Activated CD4-positive, alpha-beta T cell treated with anti-CD3 and anti-CD28 coated beads, Interleukin-2, amount 50 U/mL, for 1 hour (primary cell): ENCODE data around the gene HNF1B.

Experiments
- DNase-seq: peaks from one replicate; pipeline ENCODE4 v3.0.0-alpha.2; 2020

The HNF1B gene

GRCh38 chr17:37732316-37732715 is 12.5 kb downstream of the HNF1B start:
- DNase-seq: no peak

GRCh38 chr17:37731056-37731455 is 13.8 kb downstream of the HNF1B start:
- DNase-seq: no peak

DNA sequence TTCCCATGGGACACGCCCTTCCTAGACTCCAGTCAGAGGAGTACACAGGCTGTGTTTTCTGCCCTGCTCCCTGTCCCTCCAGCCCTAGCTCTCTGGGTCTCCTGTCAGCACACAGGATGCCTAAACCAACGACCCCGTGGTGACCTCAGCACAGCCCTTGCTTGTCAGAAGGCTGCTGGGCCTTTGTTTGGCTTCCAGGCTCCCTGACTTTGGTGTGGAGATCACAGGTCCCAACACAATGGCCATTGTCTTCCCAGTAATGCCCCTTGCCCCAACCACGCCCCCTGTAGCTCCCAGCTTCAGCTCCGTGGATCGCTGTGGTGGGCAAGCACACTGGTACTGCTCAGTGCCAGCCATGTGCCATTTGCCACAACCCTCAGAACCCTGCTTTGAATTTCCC is 15.0 kb downstream of the HNF1B start:
- no peak for DNase-seq

DNA sequence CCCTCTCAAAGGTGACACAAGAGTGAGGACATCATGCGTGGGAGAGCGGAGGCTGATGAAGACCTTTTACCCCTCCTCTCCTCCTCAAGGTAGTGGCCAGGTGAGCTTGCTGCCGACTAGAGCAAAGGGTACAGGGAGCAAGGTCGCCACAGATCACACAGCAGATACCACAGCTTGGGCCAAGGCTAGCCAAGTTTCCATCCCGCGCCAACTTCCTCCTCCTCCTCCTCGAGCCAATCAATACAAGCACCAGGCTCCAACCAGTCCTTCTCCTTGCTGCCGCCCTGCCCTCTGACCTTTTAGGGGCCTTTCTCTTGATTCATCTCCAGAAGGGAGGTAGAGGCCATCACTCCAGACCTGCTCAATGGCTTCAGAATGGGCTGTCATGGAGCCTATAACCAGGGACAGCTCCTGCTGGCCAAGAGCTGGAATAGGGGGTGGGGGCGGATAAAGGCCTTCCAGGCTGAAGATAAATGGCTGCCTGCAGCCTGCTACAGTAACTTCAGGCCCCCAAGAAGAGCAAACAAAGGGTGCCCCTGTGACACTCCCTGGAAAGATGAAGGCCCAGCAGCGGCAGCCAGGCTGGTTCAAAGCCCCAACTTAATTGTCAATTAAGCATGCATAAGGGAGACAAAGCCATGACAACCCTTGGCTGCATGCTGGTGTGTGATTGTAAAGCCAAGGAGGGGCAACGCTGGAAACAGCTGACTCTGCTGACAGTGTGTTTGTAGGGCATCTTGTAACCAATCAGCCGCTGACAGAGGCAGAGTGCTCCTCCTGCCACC is 17.8 kb downstream of the HNF1B start:
- DNase-seq: no peak

DNA sequence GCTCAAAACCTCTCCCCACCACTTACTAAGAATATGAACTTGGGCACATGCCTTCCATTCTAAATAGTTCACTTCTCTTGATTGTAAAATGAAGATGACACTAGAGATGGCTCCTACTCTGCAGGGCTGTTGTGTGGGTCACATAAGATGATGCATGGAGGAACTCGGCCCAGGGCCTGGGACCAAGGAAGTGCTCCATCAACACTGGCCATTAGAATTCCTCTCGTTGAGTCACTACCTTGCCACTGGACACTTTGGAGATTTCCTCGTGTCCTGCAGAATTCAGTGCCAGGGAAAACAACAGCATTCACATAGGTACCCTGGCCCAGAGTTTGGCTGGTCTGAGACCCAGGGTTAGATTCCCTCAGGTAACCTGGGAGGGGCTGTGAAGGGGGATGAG is 18.6 kb downstream of the HNF1B start:
- no peak for DNase-seq

DNA sequence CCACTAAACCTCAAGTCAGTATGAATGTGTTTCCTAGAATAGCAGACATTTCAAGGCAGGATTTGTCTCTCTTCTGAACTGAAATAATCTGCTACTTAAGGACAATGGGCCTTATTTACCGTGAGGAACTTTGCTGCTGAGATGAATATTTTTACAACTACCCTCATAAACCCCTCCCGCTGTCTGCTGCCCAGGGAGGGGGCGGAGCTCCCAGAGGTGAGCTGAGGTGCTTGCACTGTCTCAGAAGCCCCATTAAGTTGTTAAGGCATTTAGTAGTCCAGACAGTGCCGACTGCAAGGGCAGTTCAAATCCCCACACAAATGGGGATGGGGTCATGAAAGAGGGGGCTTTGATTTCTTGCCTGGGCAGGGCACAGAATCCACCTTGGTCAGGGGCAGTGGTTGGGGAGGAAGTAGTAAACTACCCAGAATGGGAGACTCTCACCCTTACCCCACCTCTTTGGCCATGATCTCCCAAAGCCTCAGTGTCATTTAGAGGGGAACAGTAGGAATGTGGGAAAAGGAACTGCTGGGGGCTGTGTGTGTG is 19.2 kb downstream of the HNF1B start:
- DNase-seq: no peak

GRCh38 chr17:37725021-37725595 is 19.8 kb downstream of the HNF1B start:
- DNase-seq: no peak

GRCh38 chr17:37720989-37721388 is 23.9 kb downstream of the HNF1B start:
- no peak for DNase-seq

GRCh38 chr17:37719866-37720265 is 25.0 kb downstream of the HNF1B start:
- no peak for DNase-seq

GRCh38 chr17:37718324-37719048 is 26.4 kb downstream of the HNF1B start:
- no peak for DNase-seq

- DNase-seq: no peak
Measured at GRCh38 chr17:37717627-37718323, 27.1 kb downstream of the HNF1B start.

- no peak for DNase-seq
Measured at GRCh38 chr17:37714897-37715296, 30.0 kb downstream of the HNF1B start.

DNA sequence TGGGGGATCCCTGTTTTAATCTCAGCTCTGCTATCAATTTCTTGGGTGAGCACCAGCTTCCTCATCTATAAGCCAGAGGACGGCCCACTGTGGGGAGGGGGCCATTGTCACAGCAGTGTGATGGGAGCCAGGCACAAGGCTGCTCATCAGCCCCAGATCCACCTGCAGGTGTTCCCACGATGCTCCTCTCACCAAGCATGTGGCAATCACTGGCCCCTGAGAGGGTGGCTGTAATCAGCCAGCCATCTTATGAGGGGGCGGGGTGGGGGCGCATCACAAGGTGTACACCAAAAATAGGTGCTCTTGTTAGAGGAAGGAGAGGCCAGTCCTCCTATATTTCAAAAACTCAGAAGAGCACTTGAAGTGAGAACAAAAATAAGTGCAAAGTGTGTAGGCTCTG is 31.2 kb downstream of the HNF1B start:
- no peak for DNase-seq

- DNase-seq: no peak
Measured at GRCh38 chr17:37713028-37713431, 31.8 kb downstream of the HNF1B start.

- no peak for DNase-seq
Measured at GRCh38 chr17:37711113-37711512, 33.7 kb downstream of the HNF1B start.

DNA sequence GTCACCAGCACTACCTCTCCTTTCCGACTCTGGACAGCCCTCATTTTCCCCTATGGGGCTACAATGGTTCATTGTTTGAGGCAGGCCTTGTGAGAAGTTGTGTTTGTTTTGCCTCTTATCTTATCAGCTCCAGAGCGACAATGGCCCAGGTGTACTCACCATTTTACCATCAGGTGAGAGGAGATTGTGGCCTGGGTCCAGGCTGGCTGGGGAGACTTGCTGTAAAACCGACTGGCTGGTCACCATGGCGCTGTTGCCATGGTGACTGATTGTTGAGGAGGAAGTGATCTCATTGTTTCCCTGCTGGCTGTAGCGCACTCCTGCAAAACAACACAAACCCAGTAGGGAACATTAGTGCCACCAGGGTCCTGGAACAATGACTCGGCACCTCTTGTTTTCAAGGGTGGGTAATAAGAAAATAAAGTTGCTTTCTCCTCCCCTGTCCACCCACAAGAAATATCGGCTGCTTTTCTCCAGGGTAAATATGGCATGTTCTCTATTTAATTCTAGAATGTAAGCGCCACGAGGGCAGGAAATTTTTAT is 34.4 kb downstream of the HNF1B start:
- no peak for DNase-seq

GRCh38 chr17:37708616-37709212 is 36.1 kb downstream of the HNF1B start:
- no peak for DNase-seq

GRCh38 chr17:37708008-37708615 is 36.7 kb downstream of the HNF1B start:
- DNase-seq: no peak

DNA sequence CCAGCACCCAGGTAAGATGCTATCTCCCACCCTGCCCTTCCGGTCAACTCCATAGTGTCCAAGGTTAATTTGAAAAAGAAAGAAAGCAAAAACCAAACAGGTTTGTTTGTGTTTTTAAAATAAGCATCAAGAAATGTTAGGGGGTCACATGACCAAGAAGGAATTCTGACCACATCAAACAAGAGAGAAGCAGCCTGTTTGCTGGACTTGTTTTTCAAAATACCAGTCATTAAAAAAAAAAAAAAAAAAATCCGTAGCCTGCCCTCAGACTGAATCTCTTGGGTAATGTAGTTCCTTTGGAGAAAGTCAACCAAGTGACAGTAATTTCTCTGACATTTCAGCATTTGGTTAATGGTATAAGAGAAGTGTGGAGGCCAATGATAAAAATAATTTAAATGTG is 38.4 kb downstream of the HNF1B start:
- no peak for DNase-seq

GRCh38 chr17:37702598-37702997 is 42.3 kb downstream of the HNF1B start:
- DNase-seq: no peak

DNA sequence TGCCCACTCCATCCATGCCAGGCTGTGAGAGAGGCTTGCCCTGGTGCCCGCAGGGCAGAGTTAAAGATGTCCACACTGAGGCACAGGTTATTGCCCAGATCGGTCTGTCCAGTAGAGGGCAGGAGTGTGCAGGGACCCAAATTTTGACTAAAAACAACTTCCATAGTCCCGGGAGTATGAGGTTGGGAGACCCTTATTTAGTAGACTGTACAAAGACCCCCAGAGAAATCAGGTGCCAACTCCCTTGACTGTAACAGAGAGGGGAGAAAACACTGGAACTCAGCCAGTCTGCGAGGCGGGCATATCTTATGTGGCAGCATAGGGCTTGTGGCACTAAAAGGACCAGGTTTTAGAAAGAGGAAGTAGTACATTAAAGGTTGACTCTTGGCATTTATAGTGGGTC is 43.4 kb downstream of the HNF1B start:
- DNase-seq: peak; percentile 31

DNA sequence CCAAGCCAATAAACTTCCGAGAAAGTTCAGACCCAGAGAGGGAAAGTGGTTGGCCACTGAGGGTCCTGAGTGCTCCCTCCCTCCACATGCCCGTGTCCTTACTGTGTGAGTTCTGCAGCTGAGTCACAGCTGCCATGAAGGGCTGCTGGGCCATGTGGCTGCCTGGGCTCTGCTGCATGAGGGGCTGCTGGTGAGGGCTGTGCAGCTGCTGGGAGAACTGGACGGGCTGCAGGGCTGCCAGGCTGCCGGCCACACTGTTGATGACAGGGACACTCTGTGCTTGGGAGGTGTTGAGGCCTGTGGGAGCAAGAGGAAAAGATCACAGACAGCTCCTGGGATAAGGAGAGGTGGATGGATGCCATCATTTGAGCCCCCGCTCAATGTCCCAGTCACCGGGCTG is 44.0 kb downstream of the HNF1B start:
- no peak for DNase-seq
